B cell (primary cell): Measurements from ENCODE around the gene RMND5A. TPM values are rescaled to one million over a fixed set of nuclear protein-coding genes. Genes with fewer than 3 reads are reported as not detected.

Experiments
- ATAC-seq: fragments of 200-7000 bp; cut with Tn5 transposase; one replicate; pipeline ENCODE4 v1.10.0; 2021; ENCODE audit warnings: low read depth, mild to moderate bottlenecking, moderate number of reproducible peaks, moderate library complexity
- CTCF ChIA-PET: fragments of 350-600 bp; sonication (Branson Sonifier 250); formaldehyde crosslinking; loops from one replicate; lab custom pipeline; 2021; ENCODE audit warnings: antibody characterized with exemption, inconsistent platforms; lab: Charles Lee
- POLR2A ChIA-PET: fragments of 350-600 bp; sonication (Branson Sonifier 250); formaldehyde crosslinking; loops from one replicate; lab custom pipeline; 2021; ENCODE audit warnings: antibody characterized with exemption; lab: Charles Lee
- DNase-seq: peaks from one replicate; pipeline ENCODE4 v3.0.0; 2013
- H2AFZ ChIP-seq: 2 replicates; pipeline ENCODE4 v1.6.1; 2012; ENCODE audit warnings: mild to moderate bottlenecking, low read depth, low read length; ENCODE audit not compliant: insufficient read depth, poor library complexity, severe bottlenecking
- H3K27ac ChIP-seq, 2 donors: 1 replicate in 1 of 2; 2 replicates in 1 of 2; pipeline ENCODE4 v1.5.1; 2012 to 2013; ENCODE audit warnings: low read length in 2 of 2, mild to moderate bottlenecking in 2 of 2, moderate library complexity in 1 of 2
- H3K27me3 ChIP-seq, 4 experiments: fragments of 200-600 bp in 1 of 4; sonication (generic) in 1 of 4; replicated peaks in 1 of 4; 1 replicate in 2 of 4; 2 replicates in 2 of 4; pipeline versions ENCODE4 v1.6.1 to v1.7.0; 2013 to 2016; ENCODE audit warnings: low read length in 3 of 4, mild to moderate bottlenecking in 2 of 4, mixed read lengths in 1 of 4, moderate library complexity in 1 of 4; ENCODE audit not compliant: insufficient read depth in 4 of 4, control insufficient read depth in 3 of 4; ENCODE audit errors: control extremely low read depth in 1 of 4
- H3K36me3 ChIP-seq, 2 experiments: replicated peaks in 1 of 2; 1 replicate in 1 of 2; 2 replicates in 1 of 2; pipeline versions ENCODE4 v1.6.1 to v1.7.1; 2013; ENCODE audit warnings: low read length in 1 of 2; ENCODE audit not compliant: insufficient read depth in 2 of 2, control insufficient read depth in 1 of 2; ENCODE audit errors: control extremely low read depth in 1 of 2, extremely low read depth in 1 of 2
- H3K4me1 ChIP-seq, 2 donors: fragments of 200-600 bp in 1 of 2; sonication (generic) in 1 of 2; 1 replicate in 1 of 2; 2 replicates in 1 of 2; pipeline versions ENCODE4 v1.5.1 to v1.6.1; 2013 to 2017; ENCODE audit warnings: low read length in 2 of 2; ENCODE audit not compliant: control insufficient read depth in 2 of 2, insufficient read depth in 2 of 2
- H3K4me2 ChIP-seq: replicated peaks from 2 replicates; pipeline ENCODE3; 2012; ENCODE audit warnings: mild to moderate bottlenecking, low read depth, low read length; ENCODE audit not compliant: poor library complexity, severe bottlenecking
- H3K4me3 ChIP-seq, 5 experiments: fragments of 200-600 bp in 1 of 5; sonication (generic) in 1 of 5; 1 replicate in 3 of 5; 2 replicates in 2 of 5; pipeline versions ENCODE4 v1.5.1 to v1.7.0; 2011 to 2016; ENCODE audit warnings: low read length in 4 of 5, mild to moderate bottlenecking in 4 of 5, low read depth in 2 of 5, control low read depth in 1 of 5, moderate library complexity in 1 of 5; ENCODE audit not compliant: insufficient read depth in 1 of 5; ENCODE audit errors: control extremely low read depth in 1 of 5, extremely low read depth in 1 of 5
- H3K79me2 ChIP-seq: fragments of 200-600 bp; sonication (generic); one replicate; pipeline ENCODE4 v1.6.0; 2016; ENCODE audit warnings: low read length; ENCODE audit not compliant: control insufficient read depth, insufficient read depth
- H3K9ac ChIP-seq: fragments of 200-600 bp; sonication (generic); 2 replicates; pipeline ENCODE4 v1.6.1; 2017; ENCODE audit warnings: mild to moderate bottlenecking, low read length, moderate library complexity
- H3K9me3 ChIP-seq, 3 donors: one replicate each; pipeline versions ENCODE4 v1.6.1 to v1.7.1; 2013; ENCODE audit warnings: low read length in 2 of 3; ENCODE audit not compliant: control insufficient read depth in 2 of 3, insufficient read depth in 1 of 3; ENCODE audit errors: control extremely low read depth in 1 of 3
- H4K20me1 ChIP-seq: 2 replicates; pipeline ENCODE4 v1.6.0; 2012; ENCODE audit warnings: mild to moderate bottlenecking, low read length; ENCODE audit not compliant: insufficient read depth, control insufficient read depth, poor library complexity, severe bottlenecking
- H3K27ac Mint-ChIP-seq: one replicate; pipeline ENCODE4 v1.8.0; 2021; ENCODE audit warnings: mixed read lengths
- H3K27me3 Mint-ChIP-seq: one replicate; pipeline ENCODE4 v1.8.0; 2021; ENCODE audit warnings: mixed read lengths
- H3K4me1 Mint-ChIP-seq: one replicate; pipeline ENCODE4 v1.8.0; 2021; ENCODE audit warnings: mixed read lengths
- H3K4me3 Mint-ChIP-seq: one replicate; pipeline ENCODE4 v1.8.0; 2021; ENCODE audit warnings: mixed read lengths
- H3K9me3 Mint-ChIP-seq: one replicate; pipeline ENCODE4 v1.8.0; 2022; ENCODE audit warnings: mixed read lengths; ENCODE audit not compliant: insufficient read depth
- CTCF ChIP-seq: fragments of 200-600 bp; IDR thresholded peaks from one replicate; pipeline ENCODE4 v1.8.0; 2022; ENCODE audit warnings: antibody characterized with exemption, mild to moderate bottlenecking
- EZH2 ChIP-seq: IDR thresholded peaks from 2 replicates; pipeline ENCODE4 v1.6.1; 2012; ENCODE audit warnings: borderline replicate concordance, low read depth, mild to moderate bottlenecking, moderate library complexity, low read length; ENCODE audit not compliant: insufficient read depth, poor library complexity, severe bottlenecking
- WGBS: methylation state at CpG from one replicate; pipeline ENCODE4 v1.1.5; 2013; ENCODE audit warnings: missing lambda C conversion rate; ENCODE audit not compliant: insufficient coverage; 5-methylcytosine and 5-hydroxymethylcytosine counted together
- intact Hi-C: fragments of 100-400 bp; cut with micrococcal nuclease; formaldehyde crosslinking; loops from one replicate; pipeline ENCODE4 v1.10.0; 2022
- polyA plus RNA-seq: library from polyadenylated mRNA; depleted of rRNA; stranded (reverse); fragments of >200 nt; gene quantifications from 2 replicates; pipeline ENCODE4 v1.2.3, GENCODE V29; 2012
- total RNA-seq, 2 donors: library from RNA; stranded (reverse); fragments of 120-200 nt in 1 of 2; gene quantifications; 1 replicate in 1 of 2; 2 replicates in 1 of 2; pipeline versions ENCODE4 v1.2.3 to v1.2.4, GENCODE V29; 2013 to 2022

RMND5A gene
- total and polyA plus RNA-seq, 2 donors (not counting 1 experiment from before 2014, with no cell fraction given), result 13.0 to 33.7 TPM

GRCh38 chr2:86785456-86785855, 65.4 kb downstream of the RMND5A start:
- Mint-ChIP-seq H3K4me3 (no peak overlapping the region), H3K27ac (no peak overlapping the region), H3K27me3 (peaks cover 15% of the 10 kb centered on the region), H3K9me3 (no peaks in the 10 kb centered on the region), H3K4me1 (peaks cover 28% of the 10 kb centered on the region)
- TF ChIP-seq CTCF, result no peak
- no peak for TF ChIP-seq EZH2
- no peak overlapping the region for H3K27ac ChIP-seq
- no peaks in the 10 kb centered on the region for H3K79me2 ChIP-seq
- no peaks in the 10 kb centered on the region for H4K20me1 ChIP-seq
- no peaks in the 10 kb centered on the region for H3K36me3 ChIP-seq
- 86% methylated on average over 2 of the region's 9 CpGs for WGBS
- H3K27me3 ChIP-seq, result peaks cover 0 to 21% (median 7%) of the 10 kb centered on the region in 4 experiments
- H3K9ac ChIP-seq, result no peak overlapping the region
- POLR2A ChIA-PET, result no interaction called here
- peaks cover 30 to 38% of the 10 kb centered on the region in 2 donors for H3K4me1 ChIP-seq
- CTCF ChIA-PET, result no interaction called here
- H3K4me3 ChIP-seq, result no peak overlapping the region
- H2AFZ ChIP-seq, result no peak overlapping the region
- H3K9me3 ChIP-seq, result peaks cover 0 to 12% (median 0%) of the 10 kb centered on the region in 3 donors
- intact Hi-C loops, result no loop called here
- no peak for DNase-seq
- no peak overlapping the region for H3K4me2 ChIP-seq
- ATAC-seq, result no peak

- no peak overlapping the region for H3K27ac Mint-ChIP-seq
- no peaks in the 10 kb centered on the region for H3K9me3 Mint-ChIP-seq
- H3K79me2 ChIP-seq, result no peaks in the 10 kb centered on the region
- H3K4me1 Mint-ChIP-seq, result peaks cover 31% of the 10 kb centered on the region
- H3K9me3 ChIP-seq, result peaks cover 0 to 14% (median 0%) of the 10 kb centered on the region in 3 donors
- intact Hi-C loops, result no loop called here
- no peak overlapping the region for H3K4me3 ChIP-seq
- H3K4me1 ChIP-seq, result peaks cover 34 to 42% of the 10 kb centered on the region in 2 donors
- ChIA-PET POLR2A (no interaction called here), CTCF (no interaction called here)
- no peak overlapping the region for H3K4me2 ChIP-seq
- DNase-seq, result no peak
- H3K36me3 ChIP-seq, result no peaks in the 10 kb centered on the region
- H3K27me3 ChIP-seq, result peaks cover 0 to 27% (median 9%) of the 10 kb centered on the region in 4 experiments
- TF ChIP-seq CTCF (no peak), EZH2 (no peak)
- H3K9ac ChIP-seq, result no peak overlapping the region
- no peak for ATAC-seq
- H2AFZ ChIP-seq, result no peak overlapping the region
- no peaks in the 10 kb centered on the region for H4K20me1 ChIP-seq
- H3K27ac ChIP-seq, result no peak overlapping the region
- no peak overlapping the region for H3K4me3 Mint-ChIP-seq
- peaks cover 18% of the 10 kb centered on the region for H3K27me3 Mint-ChIP-seq
- WGBS, result 50% methylated on average over 2 of the region's 10 CpGs
Observed at GRCh38 chr2:86786001-86786536, 66.0 kb downstream of the RMND5A start.
